Endothelial cell of umbilical vein (primary cell): ENCODE data around the gene TNFRSF12A. TPM values are rescaled to one million over a fixed set of nuclear protein-coding genes. Genes with fewer than 3 reads are reported as not detected.

ENCODE experiments used
- BruUV-seq: library from RNA; stranded (reverse); fragments of 400-500 nt; replicated peaks from 2 replicates; lab custom pipeline; 2021; lab: Mats Ljungman, UMichigan
- CTCF ChIA-PET: fragments of 300-600, 350-600 bp; sonication (Branson Sonifier 250); formaldehyde crosslinking; loops from one replicate; lab custom pipeline; 2021; ENCODE audit warnings: antibody characterized with exemption, inconsistent platforms; lab: Charles Lee
- POLR2A ChIA-PET: fragments of 300-600, 350-600 bp; sonication (Branson Sonifier 250); formaldehyde crosslinking; loops from one replicate; lab custom pipeline; 2021; ENCODE audit warnings: antibody characterized with exemption, inconsistent platforms; lab: Charles Lee
- DNase-seq: peaks from one replicate; pipeline ENCODE4 v3.0.0-alpha.2; 2011; ENCODE audit warnings: low read depth, low spot score
- FAIRE-seq: peaks from 2 replicates; lab custom pipeline; 2011; peaks lifted over from hg19 to GRCh38; lab: Jason Lieb, UNC
- H2AFZ ChIP-seq: 2 replicates; pipeline ENCODE4 v1.6.0; 2012; ENCODE audit warnings: low read depth, low read length, control low read depth, inconsistent platforms
- H3K27ac ChIP-seq: 2 replicates; pipeline ENCODE4 v1.5.1; 2011; ENCODE audit warnings: low read depth, mild to moderate bottlenecking, control low read depth, low read length, moderate library complexity; ENCODE audit not compliant: insufficient read depth
- H3K27me3 ChIP-seq, 2 experiments: 2 replicates each; pipeline versions ENCODE4 v1.6.0 to v1.6.1; 2011; ENCODE audit warnings: low read length in 2 of 2, mixed read lengths in 1 of 2; ENCODE audit not compliant: control insufficient read depth in 2 of 2, insufficient read depth in 2 of 2
- H3K36me3 ChIP-seq, 2 experiments: 2 replicates in 1 of 2; 3 replicates in 1 of 2; pipeline ENCODE4 v1.5.1; 2011; ENCODE audit warnings: low read length in 2 of 2, mild to moderate bottlenecking in 1 of 2, moderate library complexity in 1 of 2; ENCODE audit not compliant: control insufficient read depth in 2 of 2, insufficient read depth in 2 of 2; ENCODE audit errors: extremely low read depth in 1 of 2
- H3K4me1 ChIP-seq: 3 replicates; pipeline ENCODE4 v1.5.1; 2011; ENCODE audit warnings: mild to moderate bottlenecking, low read length; ENCODE audit not compliant: control insufficient read depth, insufficient read depth; ENCODE audit errors: extremely low read depth
- H3K4me2 ChIP-seq: 2 replicates; pipeline ENCODE4 v1.6.1; 2011; ENCODE audit warnings: low read length, control low read depth, mixed read lengths; ENCODE audit not compliant: insufficient read depth
- H3K4me3 ChIP-seq, 3 experiments: fragments of 200-600 bp in 1 of 3; sonication (generic), shearing (Covaris generic) in 1 of 3; replicated peaks in 1 of 3; 2 replicates each; pipeline ENCODE4 v1.5.1; 2011 to 2016; ENCODE audit warnings: control low read depth in 3 of 3, low read length in 3 of 3, mild to moderate bottlenecking in 2 of 3, inconsistent platforms in 1 of 3, low read depth in 1 of 3, moderate library complexity in 1 of 3; ENCODE audit not compliant: insufficient read depth in 1 of 3
- H3K79me2 ChIP-seq: 2 replicates; pipeline ENCODE4 v1.6.0; 2012; ENCODE audit warnings: low read length, inconsistent platforms; ENCODE audit not compliant: control insufficient read depth, insufficient read depth
- H3K9ac ChIP-seq: replicated peaks from 2 replicates; pipeline ENCODE3; 2011; ENCODE audit warnings: low read length, control low read depth; ENCODE audit not compliant: insufficient read depth; ENCODE audit errors: extremely low read depth
- H3K9me1 ChIP-seq: replicated peaks from 3 replicates; pipeline ENCODE4 v1.6.0; 2011; ENCODE audit warnings: mild to moderate bottlenecking, low read length; ENCODE audit not compliant: control insufficient read depth, insufficient read depth; ENCODE audit errors: extremely low read depth
- H3K9me3 ChIP-seq: replicated peaks from 2 replicates; pipeline ENCODE4 v1.5.1; 2012; ENCODE audit warnings: low read length, inconsistent platforms; ENCODE audit not compliant: control insufficient read depth, insufficient read depth
- H4K20me1 ChIP-seq: replicated peaks from 2 replicates; pipeline ENCODE3; 2011; ENCODE audit warnings: mild to moderate bottlenecking, low read length; ENCODE audit not compliant: control insufficient read depth, insufficient read depth; ENCODE audit errors: extremely low read depth
- EZH2 ChIP-seq: IDR thresholded peaks from 2 replicates; pipeline ENCODE4 v1.6.1; 2012; ENCODE audit warnings: borderline replicate concordance, low read depth, mild to moderate bottlenecking, moderate library complexity, low read length, inconsistent platforms; ENCODE audit not compliant: severe bottlenecking
- FOS ChIP-seq: IDR thresholded peaks from 2 replicates; pipeline ENCODE4 v1.6.1; 2011; ENCODE audit warnings: mild to moderate bottlenecking, low read length, moderate library complexity, borderline replicate concordance; ENCODE audit not compliant: insufficient read depth
- GATA2 ChIP-seq: IDR thresholded peaks from 2 replicates; pipeline ENCODE4 v1.7.0; 2011; ENCODE audit warnings: low read depth, mild to moderate bottlenecking, moderate library complexity, mixed read lengths, low read length; ENCODE audit not compliant: insufficient read length, insufficient read depth
- JUN ChIP-seq: IDR thresholded peaks from 2 replicates; pipeline ENCODE4 v1.6.1; 2011; ENCODE audit warnings: borderline replicate concordance, low read depth; ENCODE audit not compliant: insufficient read length, insufficient read depth
- MYC ChIP-seq: IDR thresholded peaks from one replicate; pipeline ENCODE4 v1.6.1; 2011; ENCODE audit warnings: mild to moderate bottlenecking, low read depth, low read length
- POLR2A ChIP-seq: IDR thresholded peaks from 2 replicates; pipeline ENCODE4 v1.6.1; 2012; ENCODE audit warnings: low read depth, mild to moderate bottlenecking, control low read depth, low read length
- POLR2AphosphoS5 ChIP-seq: IDR thresholded peaks from 2 replicates; pipeline ENCODE4 v1.6.1; 2012; ENCODE audit warnings: low read depth, mild to moderate bottlenecking, control low read depth, low read length, moderate library complexity; ENCODE audit not compliant: insufficient read depth
- dilution Hi-C: fragments of 300-500 bp; cut with MboI; formaldehyde crosslinking; loops from one replicate; pipeline ENCODE4 v1.15.0; 2019; ENCODE audit warnings: low sequenced_read_pairs; ENCODE audit not compliant: extremely low pct_ligation_motif_present
- intact Hi-C: fragments of 100-400 bp; cut with micrococcal nuclease; formaldehyde crosslinking; loops from one replicate; pipeline ENCODE4 v1.10.0; 2022
- polyA plus RNA-seq, 4 experiments: library from polyadenylated mRNA; depleted of rRNA in 3 of 4; stranded (reverse) in 3 of 4; unstranded in 1 of 4; fragments of >200 nt; gene quantifications; 2 replicates each; pipeline versions ENCODE4 v1.2.1 to v1.2.3, GENCODE V29; 2011 to 2012; ENCODE audit warnings: missing spikeins in 1 of 4
- total RNA-seq: library from RNA; stranded (reverse); gene quantifications from 2 replicates; pipeline ENCODE4 v1.2.3, GENCODE V29; 2021
- TF ChIP-seq, protein P1 (sequence below), 2 donors: IDR thresholded peaks; 1 replicate in 1 of 2; 2 replicates in 1 of 2; pipeline ENCODE4 v1.5.1; 2011; ENCODE audit warnings: low read length in 2 of 2, mild to moderate bottlenecking in 2 of 2, moderate library complexity in 2 of 2, control low read depth in 1 of 2, inconsistent platforms in 1 of 2, low read depth in 1 of 2; ENCODE audit not compliant: insufficient read depth in 1 of 2; ENCODE audit errors: extremely low read depth in 1 of 2
- TF ChIP-seq, protein P2 (sequence below): IDR thresholded peaks from 2 replicates; pipeline ENCODE4 v1.6.1; 2011; ENCODE audit not compliant: insufficient read depth, insufficient read length

TNFRSF12A gene
- total and polyA plus RNA-seq, 2 donors (not counting 3 experiments of a cell fraction or from before 2014, with no cell fraction given), result 162 to 187 TPM

- POLR2A ChIA-PET, result interaction anchor here (1.5 kb wide), 1 partner anchor 8 kb away, joined by 3 read pairs; no protein-coding TSS in a partner anchor
- TSS peak; percentile 48 for BruUV-seq
- DNase-seq, result no peak
- Histone ChIP-seq H3K4me1 (peaks cover 10% of the 10 kb centered on the region), H3K9me3 (no peaks in the 10 kb centered on the region), H3K27ac (no peak overlapping the region), H3K27me3 (no peaks in the 10 kb centered on the region), H3K9me1 (no peaks in the 10 kb centered on the region), H3K4me2 (peak overlapping the region; percentile 68), H3K79me2 (peaks cover 5% of the 10 kb centered on the region), H3K36me3 (peaks cover 0 to 2% of the 10 kb centered on the region in 2 experiments), H4K20me1 (no peaks in the 10 kb centered on the region), H3K4me3 (peak overlapping the region; percentile 53 to 74 (median 55)), H2AFZ (peak overlapping the region; percentile 86), H3K9ac (peak overlapping the region; percentile 79)
- CTCF ChIA-PET, result interaction anchor here (1.6 to 2.8 kb wide), 2 partner anchors 52 kb away, joined by 4 to 8 read pairs; no protein-coding TSS in a partner anchor
- intact Hi-C loops, result loop anchor here (1.0 kb wide), 1 partner anchor 10 kb away; the partner anchor contains the start of gene PAQR4
- no peak for FAIRE-seq
- TF ChIP-seq MYC, result no peak
- no peak for TF ChIP-seq GATA2
- no peak for TF ChIP-seq POLR2AphosphoS5
- no peak for TF ChIP-seq JUN
- TF ChIP-seq, protein P1, sequence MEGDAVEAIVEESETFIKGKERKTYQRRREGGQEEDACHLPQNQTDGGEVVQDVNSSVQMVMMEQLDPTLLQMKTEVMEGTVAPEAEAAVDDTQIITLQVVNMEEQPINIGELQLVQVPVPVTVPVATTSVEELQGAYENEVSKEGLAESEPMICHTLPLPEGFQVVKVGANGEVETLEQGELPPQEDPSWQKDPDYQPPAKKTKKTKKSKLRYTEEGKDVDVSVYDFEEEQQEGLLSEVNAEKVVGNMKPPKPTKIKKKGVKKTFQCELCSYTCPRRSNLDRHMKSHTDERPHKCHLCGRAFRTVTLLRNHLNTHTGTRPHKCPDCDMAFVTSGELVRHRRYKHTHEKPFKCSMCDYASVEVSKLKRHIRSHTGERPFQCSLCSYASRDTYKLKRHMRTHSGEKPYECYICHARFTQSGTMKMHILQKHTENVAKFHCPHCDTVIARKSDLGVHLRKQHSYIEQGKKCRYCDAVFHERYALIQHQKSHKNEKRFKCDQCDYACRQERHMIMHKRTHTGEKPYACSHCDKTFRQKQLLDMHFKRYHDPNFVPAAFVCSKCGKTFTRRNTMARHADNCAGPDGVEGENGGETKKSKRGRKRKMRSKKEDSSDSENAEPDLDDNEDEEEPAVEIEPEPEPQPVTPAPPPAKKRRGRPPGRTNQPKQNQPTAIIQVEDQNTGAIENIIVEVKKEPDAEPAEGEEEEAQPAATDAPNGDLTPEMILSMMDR (IDR thresholded peaks at IDR 0.05; ENCODE audit: extremely low read depth in 1 of 2, insufficient read depth in 1 of 2, low read depth in 1 of 2, low read length in 2 of 2), result no peak
- no peak for TF ChIP-seq POLR2A
- no peak for TF ChIP-seq EZH2
- TF ChIP-seq, protein P2, sequence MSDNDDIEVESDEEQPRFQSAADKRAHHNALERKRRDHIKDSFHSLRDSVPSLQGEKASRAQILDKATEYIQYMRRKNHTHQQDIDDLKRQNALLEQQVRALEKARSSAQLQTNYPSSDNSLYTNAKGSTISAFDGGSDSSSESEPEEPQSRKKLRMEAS, result no peak
- no peak for TF ChIP-seq FOS
- dilution Hi-C loops, result no loop called here
Measured at GRCh38 chr16:2979669-2980226, 40.4 kb upstream of the TNFRSF12A start.
